ENCODE data around the gene APC.

Gene APC

DNA sequence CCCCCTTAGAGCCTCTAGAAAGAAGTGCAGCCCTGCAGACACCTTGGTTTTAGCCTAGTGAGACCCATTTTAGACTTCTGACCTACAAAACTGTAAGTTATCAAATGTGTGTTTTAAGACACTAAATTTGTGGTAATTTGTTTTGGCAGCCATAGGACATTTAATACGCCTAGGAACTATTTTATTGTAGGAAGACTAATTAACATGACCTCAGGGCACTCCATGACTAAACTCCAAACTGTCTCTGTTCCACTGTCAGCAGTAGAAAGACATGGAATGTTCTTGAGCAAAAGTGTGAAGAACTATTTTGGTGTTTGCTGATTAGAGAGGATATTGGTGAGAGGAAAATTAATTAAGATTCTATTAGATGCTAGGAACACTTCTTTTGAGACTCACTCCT, 4.1 kb upstream of the APC start:
- FAIRE-seq = no peak
- TF ChIP-seq POLR2A (IDR thresholded peaks at IDR 0.05; ENCODE audit: low read depth, low read length) = no peak
- no peak for DNase-seq (ENCODE audit: insufficient read length, low spot score)

- FAIRE-seq (no peak), DNase-seq (ENCODE audit: insufficient read length, low spot score) (no peak)
- no peak for TF ChIP-seq POLR2A (IDR thresholded peaks at IDR 0.05; ENCODE audit: low read depth, low read length)
These were observed 3.1 kb upstream of the APC start for GRCh38 chr5:112734597-112734996.

DNA sequence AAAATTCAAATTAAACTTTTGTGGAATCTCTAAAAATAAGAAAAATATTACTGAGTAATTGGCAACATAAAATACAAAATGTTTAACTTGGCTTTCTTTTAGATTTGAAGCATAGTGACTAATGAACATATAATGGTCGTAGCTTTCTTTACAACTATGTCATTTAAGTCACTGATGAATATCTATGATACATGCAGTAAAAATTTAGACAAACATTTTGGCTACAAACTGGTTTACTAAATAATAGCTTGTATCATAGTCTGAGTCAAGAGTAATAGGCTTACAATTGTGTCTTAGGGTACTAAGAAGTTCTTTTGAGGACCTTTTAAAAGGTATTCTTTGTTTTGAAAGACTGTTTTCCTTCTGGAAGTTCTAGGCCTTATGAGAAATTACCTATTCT, 2.0 kb upstream of the APC start:
- FAIRE-seq = peak; percentile 75
- TF ChIP-seq POLR2A (IDR thresholded peaks at IDR 0.05; ENCODE audit: low read depth, low read length) = no peak
- no peak for DNase-seq (ENCODE audit: insufficient read length, low spot score)

GRCh38 chr5:112737070-112737462, 619 bp upstream of the APC start:
- no peak for FAIRE-seq

DNA sequence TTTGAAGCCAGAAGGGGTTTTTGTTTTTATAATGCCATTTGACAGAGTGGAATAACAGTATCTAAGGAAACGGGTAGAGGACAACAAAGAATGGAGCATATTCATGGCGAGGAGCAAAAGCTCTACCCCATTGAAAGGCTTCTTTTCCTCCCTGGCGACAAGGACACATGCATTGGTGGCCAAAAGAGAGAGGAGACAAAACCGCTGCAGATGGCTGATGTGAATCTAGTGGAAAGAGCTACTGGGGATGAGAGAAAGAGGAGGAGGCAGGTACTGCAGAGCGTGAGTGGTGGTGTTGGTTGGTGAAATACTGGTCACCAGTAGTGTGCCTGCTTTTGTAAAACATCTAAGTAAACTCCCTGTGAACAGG, 491 bp downstream of the APC start:
- no peak for TF ChIP-seq POLR2A (IDR thresholded peaks at IDR 0.05; ENCODE audit: low read depth, low read length)
- DNase-seq (ENCODE audit: insufficient read length, low spot score) (no peak), FAIRE-seq (peak; percentile 50)

More at GRCh38 chr5:112737070-112737462, 619 bp upstream of the APC start:
- no peak for DNase-seq (ENCODE audit: insufficient read length, low spot score)
- no peak for TF ChIP-seq POLR2A (IDR thresholded peaks at IDR 0.05; ENCODE audit: low read depth, low read length)

DNA sequence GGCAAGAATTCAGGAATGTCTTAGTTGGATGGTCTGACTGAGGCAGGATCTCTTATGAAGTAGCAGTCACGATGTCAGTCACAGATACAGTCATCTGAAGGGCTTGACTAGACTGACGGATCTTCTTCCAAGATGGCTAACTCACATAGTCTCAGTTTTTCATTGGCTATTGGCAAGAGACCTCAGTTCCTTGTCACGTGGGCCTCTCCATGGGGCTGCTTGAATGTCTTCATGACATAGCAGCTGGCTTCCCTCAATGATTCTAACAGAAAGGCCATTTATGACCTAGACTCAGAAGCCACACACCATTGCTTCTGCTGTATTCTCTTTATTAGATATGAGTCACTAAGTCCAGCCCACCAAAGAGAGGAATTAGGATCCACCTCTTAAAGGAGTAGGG, 4.7 kb downstream of the APC start:
- TF ChIP-seq POLR2A (IDR thresholded peaks at IDR 0.05; ENCODE audit: low read depth, low read length) = no peak
- FAIRE-seq = no peak

GRCh38 chr5:112743631-112744030, 5.9 kb downstream of the APC start:
- FAIRE-seq (no peak), DNase-seq (ENCODE audit: insufficient read length, low spot score) (no peak)
- TF ChIP-seq POLR2A (IDR thresholded peaks at IDR 0.05; ENCODE audit: low read depth, low read length) = no peak

More for the DNA sequence above, 4.7 kb downstream of the APC start:
- no peak for DNase-seq (ENCODE audit: insufficient read length, low spot score)

DNA sequence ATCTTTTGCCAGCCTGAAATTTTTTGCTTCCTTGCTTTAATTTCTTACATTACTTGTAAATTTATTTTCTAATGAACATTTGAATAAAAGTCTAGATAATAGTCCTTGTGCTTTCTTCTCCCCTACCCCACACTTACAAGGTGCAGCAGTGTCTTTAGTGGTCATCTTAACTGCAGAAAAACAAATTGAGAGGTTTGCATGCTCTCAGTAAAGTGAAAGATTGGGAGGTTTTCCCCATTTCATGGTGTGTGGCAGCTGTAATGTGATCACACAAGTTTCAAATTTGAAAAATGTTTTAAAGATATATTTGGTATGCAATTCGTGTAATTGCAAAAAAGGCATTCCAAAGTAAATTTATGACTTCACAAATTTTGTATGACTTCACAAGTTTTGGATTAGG, 14.7 kb downstream of the APC start:
- DNase-seq (ENCODE audit: insufficient read length, low spot score) = no peak
- FAIRE-seq = no peak
- TF ChIP-seq POLR2A (IDR thresholded peaks at IDR 0.05; ENCODE audit: low read depth, low read length) = no peak

- no peak for FAIRE-seq
- TF ChIP-seq POLR2A (IDR thresholded peaks at IDR 0.05; ENCODE audit: low read depth, low read length) = no peak
These were observed 18.0 kb downstream of the APC start for GRCh38 chr5:112755703-112756102.

GRCh38 chr5:112757468-112758208, 20.0 kb downstream of the APC start:
- TF ChIP-seq POLR2A (IDR thresholded peaks at IDR 0.05; ENCODE audit: low read depth, low read length) = no peak
- peak; percentile 70 for FAIRE-seq
- no peak for DNase-seq (ENCODE audit: insufficient read length, low spot score)

More at GRCh38 chr5:112755703-112756102, 18.0 kb downstream of the APC start:
- no peak for DNase-seq (ENCODE audit: insufficient read length, low spot score)

DNA sequence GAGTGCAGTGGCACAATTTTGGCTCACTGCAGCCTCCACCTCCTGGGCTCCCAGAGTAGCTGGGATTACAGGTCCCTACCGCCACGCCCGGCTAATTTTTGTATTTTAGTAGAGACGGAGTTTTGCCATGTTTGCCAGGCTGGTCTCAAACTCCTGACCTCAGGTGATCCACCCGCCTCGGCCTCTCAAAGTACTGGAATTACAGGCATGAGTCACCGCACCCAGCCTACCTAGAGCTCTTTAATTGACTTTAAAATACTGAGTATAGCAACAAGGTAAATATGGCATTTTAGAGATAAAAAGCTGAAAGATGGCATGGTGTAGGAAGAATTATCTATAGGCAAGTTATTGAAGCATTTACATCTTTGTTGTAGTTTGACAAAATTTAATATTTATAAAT, 21.0 kb downstream of the APC start:
- no peak for TF ChIP-seq POLR2A (IDR thresholded peaks at IDR 0.05; ENCODE audit: low read depth, low read length)
- FAIRE-seq (no peak), DNase-seq (ENCODE audit: insufficient read length, low spot score) (no peak)

GRCh38 chr5:112762113-112762810, 24.6 kb downstream of the APC start:
- FAIRE-seq (peak; percentile 81), DNase-seq (ENCODE audit: insufficient read length, low spot score) (no peak)
- no peak for TF ChIP-seq POLR2A (IDR thresholded peaks at IDR 0.05; ENCODE audit: low read depth, low read length)

- DNase-seq (ENCODE audit: insufficient read length, low spot score) = no peak
- FAIRE-seq = no peak
- no peak for TF ChIP-seq POLR2A (IDR thresholded peaks at IDR 0.05; ENCODE audit: low read depth, low read length)
These were observed 25.5 kb downstream of the APC start for GRCh38 chr5:112763165-112763564.

- DNase-seq (ENCODE audit: insufficient read length, low spot score) (no peak), FAIRE-seq (no peak)
- TF ChIP-seq POLR2A (IDR thresholded peaks at IDR 0.05; ENCODE audit: low read depth, low read length) = no peak
These were observed 34.4 kb downstream of the APC start for GRCh38 chr5:112772124-112772523.

GRCh38 chr5:112776301-112776856, 38.7 kb downstream of the APC start:
- no peak for TF ChIP-seq POLR2A (IDR thresholded peaks at IDR 0.05; ENCODE audit: low read depth, low read length)
- FAIRE-seq = peak; percentile 95
- DNase-seq (ENCODE audit: insufficient read length, low spot score) = no peak
